ENCODE measurements around the gene MRTFB.

DNA sequence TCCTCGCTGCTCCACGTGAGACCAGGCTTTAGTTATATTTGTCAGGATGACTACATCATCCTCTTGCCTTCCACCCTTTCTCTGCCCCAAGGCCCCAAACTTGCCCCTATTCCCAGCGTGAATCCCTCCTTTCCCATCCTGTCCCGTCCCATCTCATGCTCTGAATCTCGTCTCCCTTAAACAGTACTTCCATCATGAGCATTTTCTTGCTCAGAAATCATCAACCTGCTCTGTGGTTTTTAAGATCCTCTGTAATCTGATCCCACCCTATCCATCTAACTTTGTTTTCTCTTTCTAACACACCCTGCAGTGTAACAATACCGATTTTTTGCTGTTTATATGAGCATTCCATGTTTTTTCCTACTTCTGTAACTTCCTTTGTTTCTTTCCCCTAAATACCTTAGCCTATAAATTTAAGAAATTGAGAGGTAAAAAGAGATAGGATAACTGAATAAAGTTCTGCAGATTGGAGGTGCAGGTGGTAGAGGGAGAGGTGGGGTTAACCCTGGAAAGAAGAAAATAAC is 39.7 kb downstream of the MRTFB start:
- TF ChIP-seq, protein P1, sequence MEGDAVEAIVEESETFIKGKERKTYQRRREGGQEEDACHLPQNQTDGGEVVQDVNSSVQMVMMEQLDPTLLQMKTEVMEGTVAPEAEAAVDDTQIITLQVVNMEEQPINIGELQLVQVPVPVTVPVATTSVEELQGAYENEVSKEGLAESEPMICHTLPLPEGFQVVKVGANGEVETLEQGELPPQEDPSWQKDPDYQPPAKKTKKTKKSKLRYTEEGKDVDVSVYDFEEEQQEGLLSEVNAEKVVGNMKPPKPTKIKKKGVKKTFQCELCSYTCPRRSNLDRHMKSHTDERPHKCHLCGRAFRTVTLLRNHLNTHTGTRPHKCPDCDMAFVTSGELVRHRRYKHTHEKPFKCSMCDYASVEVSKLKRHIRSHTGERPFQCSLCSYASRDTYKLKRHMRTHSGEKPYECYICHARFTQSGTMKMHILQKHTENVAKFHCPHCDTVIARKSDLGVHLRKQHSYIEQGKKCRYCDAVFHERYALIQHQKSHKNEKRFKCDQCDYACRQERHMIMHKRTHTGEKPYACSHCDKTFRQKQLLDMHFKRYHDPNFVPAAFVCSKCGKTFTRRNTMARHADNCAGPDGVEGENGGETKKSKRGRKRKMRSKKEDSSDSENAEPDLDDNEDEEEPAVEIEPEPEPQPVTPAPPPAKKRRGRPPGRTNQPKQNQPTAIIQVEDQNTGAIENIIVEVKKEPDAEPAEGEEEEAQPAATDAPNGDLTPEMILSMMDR (IDR thresholded peaks at IDR 0.05; ENCODE audit: low read depth, low read length): no peak
- TF ChIP-seq, protein P2, sequence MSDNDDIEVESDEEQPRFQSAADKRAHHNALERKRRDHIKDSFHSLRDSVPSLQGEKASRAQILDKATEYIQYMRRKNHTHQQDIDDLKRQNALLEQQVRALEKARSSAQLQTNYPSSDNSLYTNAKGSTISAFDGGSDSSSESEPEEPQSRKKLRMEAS (IDR thresholded peaks at IDR 0.05; ENCODE audit: low read depth, low read length): no peak

All from NB4 (cell line).